ENCODE data around the gene OPA1.

GRCh38 chr3:193546129-193546528 lies 46.9 kb upstream of the OPA1 start:
- no peak for TF ChIP-seq CTCF (IDR thresholded peaks at IDR 0.05 in 2 of 3, conservative IDR thresholded peaks at IDR 0.05 in 1 of 3; ENCODE audit: borderline replicate concordance in 1 of 3, insufficient read depth in 1 of 3, low read depth in 2 of 3, low read length in 2 of 3)
- no peak for TF ChIP-seq CBX3 (IDR thresholded peaks at IDR 0.05; ENCODE audit: low read depth)

Measured in HCT116 (cell line).